ENCODE measurements around the gene TTC12.

TTC12 gene

GRCh38 chr11:113314389-113315301 is at the start of gene TTC12:
Gene TTC12 (plus strand): TSS chr11:113314583. CDS start chr11:113316258, 1,675 bp downstream.
- DNase-seq (ENCODE audit: low read depth, low spot score), result peak; percentile 92

DNA sequence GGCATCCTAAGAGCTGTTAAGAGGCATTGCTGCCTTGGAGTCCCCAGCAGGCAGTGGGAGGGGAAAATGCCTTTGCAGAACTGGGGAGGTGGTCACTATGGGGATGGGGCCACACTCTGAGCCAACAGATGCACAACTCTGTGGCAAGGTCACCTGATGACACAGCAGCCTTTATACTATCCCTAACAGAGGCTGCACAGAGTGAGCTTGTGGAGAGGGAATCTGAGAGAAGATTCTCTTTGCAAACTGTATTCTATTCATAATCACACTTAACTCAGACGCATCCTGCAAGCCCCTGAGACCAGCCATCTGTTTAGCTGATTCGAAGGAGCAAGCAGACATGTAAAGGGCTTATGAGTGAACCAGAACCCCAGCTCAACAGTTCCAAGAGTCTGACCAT is 49.0 kb upstream of the TTC12 start:
- DNase-seq (ENCODE audit: low read depth, low spot score), result no peak

GRCh38 chr11:113267493-113267892 is 46.9 kb upstream of the TTC12 start:
- no peak for DNase-seq (ENCODE audit: low read depth, low spot score)

GRCh38 chr11:113269096-113269495 is 45.3 kb upstream of the TTC12 start:
- DNase-seq (ENCODE audit: low read depth, low spot score), result no peak

DNA sequence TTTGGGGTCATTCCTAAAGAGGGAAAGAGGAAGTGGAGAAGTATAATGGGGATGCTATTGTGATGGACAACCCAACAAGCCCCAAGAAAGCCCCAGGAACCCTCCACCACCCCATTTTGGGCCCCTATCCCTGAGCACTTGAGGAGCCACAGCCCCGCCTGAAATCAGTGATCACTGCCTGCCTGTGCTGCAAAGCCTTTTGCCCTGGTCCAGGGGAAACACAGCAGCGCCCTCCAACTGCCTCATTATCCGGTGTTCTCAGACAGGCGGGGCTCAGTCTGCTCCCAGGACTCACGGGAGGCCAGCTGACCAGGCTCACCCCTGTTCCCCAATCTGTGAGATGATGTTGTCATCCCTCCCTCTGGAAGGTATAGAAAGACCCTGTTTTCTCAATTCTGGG is 44.7 kb upstream of the TTC12 start:
- DNase-seq (ENCODE audit: low read depth, low spot score), result no peak

DNA sequence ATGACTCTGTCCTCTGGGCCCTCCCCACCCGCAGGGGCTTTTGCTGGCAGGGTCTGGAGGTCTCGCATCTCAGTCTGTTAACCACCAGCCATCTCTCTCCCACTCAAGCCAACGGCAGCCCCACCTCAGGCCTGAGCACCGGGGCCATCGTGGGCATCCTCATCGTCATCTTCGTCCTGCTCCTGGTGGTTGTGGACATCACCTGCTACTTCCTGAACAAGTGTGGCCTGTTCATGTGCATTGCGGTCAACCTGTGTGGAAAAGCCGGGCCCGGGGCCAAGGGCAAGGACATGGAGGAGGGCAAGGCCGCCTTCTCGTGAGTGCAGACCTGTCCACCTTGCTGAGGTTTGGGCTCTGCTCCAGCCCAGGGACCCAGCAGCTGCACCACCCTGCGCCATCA is 44.3 kb upstream of the TTC12 start:
- no peak for DNase-seq (ENCODE audit: low read depth, low spot score)

DNA sequence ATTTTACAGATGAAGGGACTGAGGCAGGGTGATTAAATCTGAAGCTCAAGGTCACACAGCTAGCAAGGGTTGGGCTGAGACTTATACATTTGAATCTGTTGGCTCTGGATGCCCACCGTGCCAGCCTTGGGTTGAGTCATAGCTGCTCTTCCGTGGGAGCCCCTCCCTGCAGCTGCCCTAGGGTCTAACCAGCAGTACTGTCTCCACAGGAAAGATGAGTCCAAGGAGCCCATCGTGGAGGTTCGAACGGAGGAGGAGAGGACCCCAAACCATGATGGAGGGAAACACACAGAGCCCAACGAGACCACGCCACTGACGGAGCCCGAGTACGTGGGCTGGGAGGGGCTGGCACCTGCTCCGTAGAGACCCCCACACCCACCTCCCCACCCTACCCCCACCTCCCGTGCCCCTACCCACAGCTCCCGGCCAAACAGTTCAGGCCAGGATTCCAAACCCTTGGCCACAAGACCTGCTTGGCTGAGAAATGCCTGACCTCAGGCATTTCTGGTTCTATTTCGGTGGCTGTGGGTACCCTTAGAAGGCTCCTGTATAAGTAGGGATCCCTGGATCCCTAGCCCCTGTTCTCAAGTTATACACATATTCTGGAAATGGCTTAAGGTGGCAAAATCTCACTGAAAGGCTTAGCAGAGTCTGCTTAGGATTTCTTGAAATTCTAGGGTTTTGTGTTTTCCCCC is 42.7 kb upstream of the TTC12 start:
- no peak for DNase-seq (ENCODE audit: low read depth, low spot score)

DNA sequence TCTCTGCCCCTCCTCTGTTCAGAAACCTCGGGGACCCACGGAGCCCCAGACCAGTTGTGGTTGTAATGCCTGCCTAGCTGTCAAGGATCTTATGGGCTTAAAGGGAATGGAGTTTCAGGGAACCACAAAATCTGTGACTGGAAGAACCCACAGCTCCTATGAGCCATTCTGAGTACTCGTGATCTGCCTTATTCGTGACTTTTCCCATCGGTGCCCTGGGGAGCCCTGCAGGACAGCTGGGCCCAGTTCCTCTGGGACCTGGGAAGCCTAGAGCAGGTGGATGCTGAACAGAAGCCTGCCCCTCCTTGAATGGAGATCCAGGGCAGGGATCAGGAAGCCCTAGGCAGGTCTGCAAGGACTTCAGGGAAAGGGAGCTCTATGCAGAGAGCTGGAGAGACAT is 42.1 kb upstream of the TTC12 start:
- DNase-seq (ENCODE audit: low read depth, low spot score), result no peak

GRCh38 chr11:113272927-113273615 is 41.3 kb upstream of the TTC12 start:
- no peak for DNase-seq (ENCODE audit: low read depth, low spot score)

- peak; percentile 24 for DNase-seq (ENCODE audit: low read depth, low spot score)
Observed at GRCh38 chr11:113273720-113274119, 40.7 kb upstream of the TTC12 start.

DNA sequence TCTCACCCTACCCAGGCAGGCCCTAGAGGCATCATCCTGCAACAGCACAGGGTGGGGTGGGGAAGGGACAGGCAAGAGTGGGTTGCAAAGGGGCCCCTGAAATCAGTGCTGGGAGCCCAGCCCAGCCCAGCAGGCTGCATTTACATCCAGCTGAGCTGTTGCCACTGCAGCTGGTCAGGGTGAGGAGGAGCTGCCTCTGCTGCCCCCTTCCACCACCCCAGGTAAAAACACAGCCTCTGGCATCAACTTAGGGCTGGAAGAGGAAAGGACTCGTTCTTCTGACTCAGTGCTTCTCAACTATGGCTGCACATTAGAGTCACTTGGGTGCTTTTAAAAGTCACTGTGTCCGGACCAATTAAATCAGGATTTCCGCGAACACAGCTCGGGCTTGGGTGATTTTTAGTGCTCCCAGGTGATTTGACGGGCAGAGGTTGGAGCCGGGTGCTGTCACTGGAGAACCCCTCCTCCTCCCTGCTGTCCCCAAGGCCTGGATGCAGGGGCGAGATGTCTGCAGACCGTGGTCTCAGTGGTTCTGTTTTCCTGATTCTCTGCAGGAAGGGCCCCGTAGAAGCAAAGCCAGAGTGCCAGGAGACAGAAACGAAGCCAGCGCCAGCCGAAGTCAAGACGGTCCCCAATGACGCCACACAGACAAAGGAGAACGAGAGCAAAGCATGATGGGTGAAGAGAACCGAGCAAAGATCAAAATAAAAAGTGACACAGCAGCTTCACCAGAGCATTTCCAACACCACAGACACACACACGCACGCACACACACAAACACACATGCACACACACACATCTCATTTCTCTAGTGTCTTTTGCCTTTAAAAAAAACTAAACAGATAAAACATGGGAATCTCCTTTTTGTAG is 39.4 kb upstream of the TTC12 start:
- peak; percentile 65 for DNase-seq (ENCODE audit: low read depth, low spot score)

GRCh38 chr11:113275602-113276001 is 38.8 kb upstream of the TTC12 start:
- no peak for DNase-seq (ENCODE audit: low read depth, low spot score)

- no peak for DNase-seq (ENCODE audit: low read depth, low spot score)
Observed at GRCh38 chr11:113276466-113276865, 37.9 kb upstream of the TTC12 start.

DNA sequence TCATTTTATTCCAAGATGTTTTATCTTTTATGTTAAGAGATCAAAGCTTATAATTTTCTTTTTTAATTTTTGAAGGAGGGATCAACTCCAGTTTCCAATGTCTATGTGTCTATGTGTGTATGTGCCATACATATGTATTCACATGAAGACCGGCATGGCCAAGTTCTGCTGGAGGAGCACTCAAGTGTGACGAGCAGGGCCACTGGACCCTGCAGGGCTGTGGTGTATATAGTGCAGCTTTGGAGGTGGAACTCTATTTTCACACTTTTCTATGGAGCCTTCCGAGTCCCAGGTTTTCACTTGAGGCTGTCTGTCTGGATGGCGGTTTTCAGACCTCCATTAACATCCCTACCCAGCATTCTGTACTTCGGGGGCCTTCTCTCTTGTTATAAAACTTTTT is 36.5 kb upstream of the TTC12 start:
- no peak for DNase-seq (ENCODE audit: low read depth, low spot score)

GRCh38 chr11:113278481-113278880 is 35.9 kb upstream of the TTC12 start:
- no peak for DNase-seq (ENCODE audit: low read depth, low spot score)

- no peak for DNase-seq (ENCODE audit: low read depth, low spot score)
Observed at GRCh38 chr11:113278925-113279324, 35.5 kb upstream of the TTC12 start.

DNA sequence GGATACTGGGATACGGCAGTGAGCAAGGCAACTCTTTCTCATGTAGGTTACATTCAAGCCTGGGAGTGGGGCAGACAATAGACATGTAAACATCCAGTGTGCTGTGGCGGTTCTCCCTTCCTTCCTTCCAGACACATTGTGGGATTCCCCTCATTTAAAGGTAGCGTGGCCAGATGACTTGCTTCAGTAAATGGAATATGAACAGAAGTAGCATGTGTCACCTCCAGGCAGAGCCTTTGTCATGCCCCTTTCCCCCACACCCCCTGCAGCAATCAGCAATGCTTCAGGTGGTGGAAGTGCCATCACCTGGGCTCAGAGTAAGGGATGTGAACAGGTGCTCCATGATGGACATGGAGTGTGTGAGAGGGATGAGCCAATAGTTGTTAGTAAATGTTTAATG is 34.8 kb upstream of the TTC12 start:
- no peak for DNase-seq (ENCODE audit: low read depth, low spot score)

GRCh38 chr11:113281052-113281725 is 33.2 kb upstream of the TTC12 start:
- DNase-seq (ENCODE audit: low read depth, low spot score), result no peak

DNA sequence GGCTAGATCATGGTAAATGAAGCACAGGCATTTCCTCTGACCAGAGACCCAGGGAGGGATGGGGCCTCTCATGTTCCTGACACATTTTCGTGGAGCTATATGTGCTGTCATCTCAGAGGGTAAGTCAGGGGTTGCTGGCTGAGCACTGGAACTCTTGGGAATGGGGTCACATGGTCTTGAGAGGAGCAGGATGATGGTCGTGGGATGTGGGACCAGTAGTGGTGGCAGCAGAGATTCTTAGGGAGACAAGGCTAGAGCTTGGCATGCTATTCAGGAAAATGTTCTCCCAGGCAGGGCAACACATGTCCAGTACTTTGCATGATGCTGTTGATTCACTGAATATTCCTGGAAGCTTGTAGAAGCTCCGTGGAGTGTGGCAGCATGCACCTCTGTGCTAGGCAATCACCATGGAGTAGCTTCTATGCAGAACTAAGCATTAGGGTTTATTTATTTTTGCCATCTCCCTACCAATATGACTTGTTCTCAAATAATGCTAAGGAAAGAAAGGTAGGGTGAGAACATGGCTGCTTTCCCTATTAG is 31.4 kb upstream of the TTC12 start:
- no peak for DNase-seq (ENCODE audit: low read depth, low spot score)

DNA sequence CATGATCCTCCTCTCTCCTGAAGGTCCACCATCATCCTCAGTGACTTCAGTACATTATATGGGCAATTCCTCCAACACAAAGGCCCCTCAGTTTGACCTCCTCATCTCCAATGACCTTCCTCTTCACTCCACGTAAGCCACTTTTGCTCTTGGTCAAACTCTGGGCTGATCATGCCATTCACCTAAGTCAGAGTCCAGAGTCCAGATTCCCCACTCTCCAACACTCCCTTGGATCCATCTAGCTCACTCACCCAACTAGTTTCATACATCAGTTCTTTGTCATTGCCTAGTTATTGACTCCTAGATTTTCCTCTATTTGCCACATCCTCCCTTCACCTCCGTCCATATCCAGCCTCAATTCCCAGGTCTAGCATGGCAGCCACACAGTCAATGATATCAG is 30.5 kb upstream of the TTC12 start:
- DNase-seq (ENCODE audit: low read depth, low spot score), result no peak

GRCh38 chr11:113286009-113286408 is 28.4 kb upstream of the TTC12 start:
- DNase-seq (ENCODE audit: low read depth, low spot score), result no peak

All from ELF-1 (cell line).